Activated T-helper 1 cell treated with anti-CD3 and anti-CD28 coated beads, Interleukin-2, amount 50 U/mL, for 16 hours (primary cell): Measurements from ENCODE around the gene KDM2B.

Experiments used
- DNase-seq, 2 donors: peaks; one replicate each; pipeline ENCODE4 v3.0.0-alpha.2; 2020; ENCODE audit warnings: low read depth in 1 of 2, low spot score in 1 of 2

The KDM2B gene

DNA sequence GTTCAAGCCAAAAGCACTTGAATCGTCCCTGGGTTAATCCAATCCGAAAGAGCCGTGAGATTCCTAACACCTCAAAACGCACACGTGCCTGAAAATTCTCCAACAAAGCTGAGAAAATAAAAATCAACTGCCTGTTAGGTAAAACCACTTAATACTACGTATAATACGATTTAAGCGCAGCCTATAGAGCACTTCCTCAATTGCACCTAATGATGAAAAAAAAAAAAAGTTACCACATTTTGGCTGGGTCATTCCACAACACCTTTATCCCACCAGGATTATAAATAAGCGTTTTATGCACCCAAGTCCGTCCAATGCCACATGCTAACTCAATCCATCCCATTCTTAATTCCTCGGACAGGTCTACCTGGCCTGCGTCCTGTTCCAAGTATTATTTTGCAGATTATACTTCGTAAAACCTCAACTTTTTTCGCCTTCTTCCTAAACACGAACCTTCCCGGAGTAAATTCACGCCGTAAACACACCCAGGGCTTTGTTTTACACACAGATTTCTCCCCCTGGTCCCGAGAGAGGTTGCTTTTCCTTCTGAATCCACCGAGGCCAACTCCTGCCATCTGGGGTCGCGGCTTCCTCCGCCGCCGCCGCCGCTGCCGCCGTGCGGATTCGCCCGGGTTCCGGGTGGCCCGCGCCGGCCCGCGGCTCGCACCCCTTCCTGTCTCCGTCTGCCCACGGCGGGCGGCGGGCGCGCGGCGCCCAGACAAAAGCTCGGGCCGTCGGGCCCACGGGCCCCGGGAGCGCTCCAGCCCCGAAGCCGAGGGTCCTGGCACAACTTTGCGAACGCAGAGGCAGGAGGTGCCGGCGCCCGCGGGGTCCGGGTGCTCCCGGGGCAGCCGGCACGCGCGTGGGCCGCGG is 114.7 kb downstream of the KDM2B start:
- DNase-seq = peak in 1 of 2 donors; percentile 23

DNA sequence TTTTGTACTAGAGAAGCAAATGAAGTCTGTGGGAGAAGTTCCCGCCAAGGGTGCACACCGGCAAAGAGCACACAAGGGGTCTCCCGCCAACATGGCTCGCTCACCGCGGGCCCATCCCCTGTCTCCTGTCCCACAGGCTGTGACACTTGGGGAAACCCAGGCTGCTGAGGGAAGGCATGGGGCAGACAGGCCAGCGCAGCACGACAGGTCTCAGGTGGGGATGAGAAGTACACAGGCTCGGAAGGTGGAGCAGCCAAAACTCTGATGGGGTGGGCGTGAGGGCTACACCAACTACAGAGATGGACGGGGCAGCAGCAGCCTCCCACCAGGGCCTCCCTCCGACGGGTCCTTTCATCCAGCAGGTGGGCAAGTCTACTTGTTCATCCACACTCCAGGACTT is 116.5 kb downstream of the KDM2B start:
- no peak for DNase-seq

DNA sequence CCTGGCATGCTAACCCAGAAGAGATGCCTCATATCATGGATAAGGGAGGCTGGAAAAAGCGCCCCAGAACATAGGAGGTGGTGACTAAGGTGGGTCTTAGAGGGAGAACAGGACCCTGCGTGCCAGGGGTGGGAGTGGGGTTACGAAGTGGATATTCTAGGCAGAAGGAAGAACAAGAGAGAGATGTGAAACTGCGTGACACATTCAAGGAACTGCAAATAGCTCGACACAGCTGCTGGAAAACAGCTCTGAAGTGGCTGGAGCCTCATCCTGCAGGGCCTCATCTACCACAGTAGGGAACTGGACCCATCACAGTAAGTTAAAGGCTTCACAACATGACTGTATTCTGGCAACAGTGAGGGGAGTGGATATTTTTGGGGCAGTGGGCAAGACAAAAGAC is 119.8 kb downstream of the KDM2B start:
- DNase-seq = no peak

DNA sequence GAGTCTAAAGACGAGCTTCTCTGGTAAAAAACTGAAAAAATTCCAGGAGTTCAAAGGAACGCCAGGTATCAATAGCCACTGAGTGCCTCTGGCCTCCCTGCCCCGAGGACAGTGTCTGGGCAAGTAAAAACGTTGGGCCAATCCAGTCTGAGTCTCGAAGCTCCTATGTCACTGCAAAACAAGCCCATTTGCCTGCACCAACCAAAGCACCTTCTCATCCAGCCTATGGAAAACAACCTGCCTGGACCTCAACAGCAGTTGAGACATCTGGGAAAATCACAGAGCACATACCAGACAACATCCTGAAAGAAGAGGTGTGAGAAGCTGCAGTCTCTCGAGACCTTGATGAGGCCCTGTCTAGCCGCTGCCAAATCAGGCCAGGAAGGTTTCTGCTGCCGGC is 124.3 kb downstream of the KDM2B start:
- no peak for DNase-seq

DNA sequence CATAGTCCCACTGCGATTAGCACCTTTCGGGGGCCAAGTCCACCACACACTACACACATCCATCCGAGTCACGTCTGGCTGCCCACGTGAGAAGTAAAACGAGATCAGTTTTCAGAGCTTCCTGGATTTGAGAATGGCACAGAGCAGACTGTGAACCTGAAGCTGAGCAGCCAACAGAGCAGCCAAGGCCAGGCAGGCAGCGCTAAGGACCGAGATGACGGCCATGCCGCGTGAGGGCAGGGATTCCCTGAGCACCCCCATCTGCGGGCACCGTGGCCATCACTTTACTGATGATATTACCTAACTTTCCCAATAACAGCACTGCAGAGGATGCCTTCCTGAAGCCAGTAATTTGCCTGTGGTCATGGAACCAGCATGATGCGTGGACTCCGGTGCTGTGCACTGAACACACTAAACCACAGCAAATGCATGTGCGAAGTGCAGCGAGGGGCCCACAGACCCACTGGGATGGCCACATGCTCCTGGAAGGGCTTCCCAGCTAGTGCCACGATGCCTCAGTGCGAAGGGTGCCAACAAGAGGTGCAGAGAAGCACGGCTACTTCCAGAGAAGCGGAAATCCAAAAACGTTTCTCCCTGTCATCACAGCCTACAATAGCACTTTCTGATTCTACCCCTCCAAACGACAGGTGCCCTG is 124.9 kb downstream of the KDM2B start:
- DNase-seq = no peak

DNA sequence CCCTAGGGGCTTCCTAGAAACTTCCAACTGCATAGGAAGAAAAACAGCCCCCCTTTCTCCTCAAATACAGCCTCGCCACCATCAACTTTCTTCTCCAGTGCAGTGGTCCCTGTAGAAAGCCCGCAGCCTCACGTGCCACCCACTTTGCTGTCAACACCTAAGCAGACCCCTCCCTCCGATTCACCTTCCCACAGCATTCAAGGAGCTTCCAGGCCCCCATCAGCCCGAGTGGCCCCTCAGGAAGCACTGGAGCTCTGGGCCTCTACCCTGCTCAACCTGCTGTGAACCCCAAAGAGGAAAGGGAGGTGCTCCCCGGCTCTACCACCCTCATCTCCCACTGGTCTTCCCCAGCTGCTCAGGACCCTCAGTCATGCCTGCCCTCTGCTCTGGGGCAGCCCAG is 125.9 kb downstream of the KDM2B start:
- DNase-seq = no peak

DNA sequence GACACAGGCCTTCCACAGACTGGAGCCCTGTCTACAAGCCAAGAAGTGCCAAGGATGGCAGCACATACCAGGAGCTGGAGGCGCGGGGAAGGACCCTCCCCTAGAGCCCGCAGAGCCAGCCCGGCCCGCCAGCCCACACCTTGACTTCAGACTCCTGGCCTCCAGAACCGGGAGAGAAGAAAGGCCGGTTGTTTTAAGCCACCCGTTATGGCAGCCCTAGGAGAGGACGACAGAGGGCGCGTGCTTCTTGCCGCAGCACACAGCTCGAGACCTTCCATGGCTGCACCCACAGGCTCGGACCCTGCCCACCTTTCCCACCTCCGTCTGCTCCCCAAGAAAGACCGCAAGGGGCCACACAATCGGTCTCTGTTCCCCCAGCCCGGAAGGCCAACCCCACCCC is 127.2 kb downstream of the KDM2B start:
- no peak for DNase-seq

DNA sequence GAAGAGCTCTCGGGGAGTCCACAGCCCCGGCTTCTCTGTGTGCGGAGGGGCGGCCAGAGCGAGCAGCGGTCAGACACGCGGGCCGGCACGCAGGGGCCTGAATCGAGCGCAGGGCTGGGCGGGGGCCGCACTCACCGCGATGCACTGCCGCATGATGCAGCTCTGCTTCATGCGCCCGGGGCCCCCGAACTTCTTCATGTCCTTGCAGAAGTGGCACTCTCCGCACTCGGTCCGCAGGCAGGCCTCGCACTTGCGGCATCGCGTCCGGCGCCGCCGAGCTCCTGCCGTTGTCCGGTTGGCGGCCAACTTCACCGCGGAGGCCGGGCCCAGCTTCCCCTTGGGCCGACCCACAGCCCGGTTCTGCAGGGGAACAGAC is 127.8 kb downstream of the KDM2B start:
- no peak for DNase-seq

DNA sequence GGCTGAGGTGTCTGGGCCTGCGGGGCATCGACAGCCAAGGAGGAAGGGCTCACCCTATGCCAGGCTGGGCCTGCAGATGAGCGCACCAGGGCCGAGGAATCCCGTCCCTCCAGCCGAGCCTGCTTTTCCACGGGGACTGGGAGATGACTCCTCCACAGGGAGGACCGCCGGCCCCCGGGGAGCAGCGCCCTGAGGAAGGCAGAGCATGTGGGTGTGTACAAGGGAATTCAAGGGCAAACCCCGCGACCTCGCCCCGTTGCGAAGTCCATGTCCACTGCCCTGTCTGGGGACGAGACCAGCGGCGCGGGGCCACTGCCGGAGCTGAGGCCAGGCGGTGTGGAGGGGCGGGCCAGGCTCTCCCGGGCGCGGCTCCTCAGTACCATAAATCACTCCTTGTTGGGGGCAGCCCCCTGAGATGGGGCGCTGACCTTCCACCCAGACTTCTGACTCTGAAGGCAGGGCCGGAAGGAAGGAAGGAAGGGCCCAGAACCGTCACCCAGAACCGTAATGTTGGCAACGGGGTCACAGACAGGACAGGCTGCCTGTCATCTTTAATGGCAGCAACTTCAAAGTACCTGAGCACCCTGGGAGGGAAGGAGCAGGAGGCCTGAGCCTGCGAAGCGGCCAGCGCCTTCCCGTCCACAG is 128.4 kb downstream of the KDM2B start:
- DNase-seq = no peak

DNA sequence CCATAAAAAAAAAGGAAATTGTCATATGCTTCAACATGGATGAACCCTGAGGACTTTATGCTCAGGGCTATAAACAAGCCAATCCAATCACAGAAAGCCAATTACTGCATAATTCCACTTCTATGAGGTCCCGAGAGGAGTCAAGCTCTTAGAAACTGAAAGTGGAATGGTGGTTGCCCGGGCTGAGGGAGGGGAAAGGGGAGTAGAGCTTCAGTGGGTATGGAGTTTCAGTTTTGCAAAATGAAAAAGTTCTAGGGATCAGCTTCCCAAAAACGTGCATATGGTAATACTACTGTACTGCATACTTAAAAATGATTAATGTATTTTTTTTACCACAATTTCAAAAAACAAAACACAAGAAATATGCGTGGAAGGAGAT is 128.9 kb downstream of the KDM2B start:
- DNase-seq = no peak

DNA sequence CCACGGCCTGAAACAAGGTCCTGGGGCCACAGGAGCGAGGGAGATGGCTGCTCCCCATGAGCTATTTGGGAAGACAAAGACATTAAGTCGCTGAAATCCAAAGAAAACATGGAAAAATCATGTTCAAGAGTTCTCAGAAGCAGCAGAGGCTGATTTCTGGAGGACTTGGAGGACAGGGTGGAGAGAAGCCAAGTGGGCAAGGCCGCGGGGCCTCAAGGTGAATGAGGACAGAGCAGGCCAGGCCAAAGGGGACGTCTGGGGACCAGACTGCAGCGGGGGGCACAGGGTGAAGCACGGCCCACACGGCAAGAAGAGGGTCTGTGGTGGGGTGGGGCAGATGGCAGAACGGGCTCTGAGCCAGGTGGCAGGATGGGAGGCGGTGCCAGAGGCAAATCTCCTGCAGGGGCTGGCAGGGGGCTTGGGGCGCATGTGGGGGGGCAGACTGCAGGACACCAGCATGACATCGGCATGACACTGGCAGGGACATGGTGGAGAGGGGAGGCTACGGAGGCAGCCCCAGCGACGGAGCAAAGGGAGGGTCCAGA is 132.0 kb downstream of the KDM2B start:
- no peak for DNase-seq

DNA sequence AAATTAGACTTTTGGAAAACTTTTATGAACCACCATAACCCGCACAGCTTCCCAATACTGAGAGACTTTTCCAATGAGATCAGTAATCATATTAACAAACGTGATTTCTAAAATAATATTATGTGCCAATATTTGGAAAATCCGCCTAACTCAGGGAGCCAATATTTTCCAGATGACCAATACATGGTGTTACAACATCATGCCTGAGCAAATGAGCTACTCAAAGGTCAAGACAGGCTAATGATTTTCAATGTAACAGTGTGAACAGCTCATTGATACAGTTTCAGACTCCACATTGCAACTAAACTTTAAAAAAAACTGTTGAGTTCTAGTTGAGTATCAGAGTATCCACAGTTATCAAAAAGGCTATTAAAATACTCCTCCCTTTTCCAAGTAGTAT is 134.1 kb downstream of the KDM2B start:
- DNase-seq = no peak

DNA sequence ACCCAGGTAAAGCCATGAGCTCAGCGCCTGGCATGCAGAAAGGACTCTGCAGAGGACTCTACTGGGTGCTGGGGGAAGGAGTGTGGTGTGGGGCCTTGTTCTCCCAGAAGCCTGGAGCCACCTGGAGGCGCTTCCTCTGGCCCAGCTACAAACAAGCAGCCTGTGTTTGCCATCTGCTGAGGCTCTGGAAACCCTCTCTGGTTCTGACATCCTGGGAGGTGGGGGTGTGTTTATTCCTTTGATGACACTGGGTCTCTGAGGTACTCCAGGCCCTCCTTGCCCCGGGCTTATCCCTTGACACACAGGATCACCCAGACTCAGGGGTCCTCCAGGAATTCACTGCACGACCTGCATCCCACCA is 136.0 kb downstream of the KDM2B start:
- no peak for DNase-seq

DNA sequence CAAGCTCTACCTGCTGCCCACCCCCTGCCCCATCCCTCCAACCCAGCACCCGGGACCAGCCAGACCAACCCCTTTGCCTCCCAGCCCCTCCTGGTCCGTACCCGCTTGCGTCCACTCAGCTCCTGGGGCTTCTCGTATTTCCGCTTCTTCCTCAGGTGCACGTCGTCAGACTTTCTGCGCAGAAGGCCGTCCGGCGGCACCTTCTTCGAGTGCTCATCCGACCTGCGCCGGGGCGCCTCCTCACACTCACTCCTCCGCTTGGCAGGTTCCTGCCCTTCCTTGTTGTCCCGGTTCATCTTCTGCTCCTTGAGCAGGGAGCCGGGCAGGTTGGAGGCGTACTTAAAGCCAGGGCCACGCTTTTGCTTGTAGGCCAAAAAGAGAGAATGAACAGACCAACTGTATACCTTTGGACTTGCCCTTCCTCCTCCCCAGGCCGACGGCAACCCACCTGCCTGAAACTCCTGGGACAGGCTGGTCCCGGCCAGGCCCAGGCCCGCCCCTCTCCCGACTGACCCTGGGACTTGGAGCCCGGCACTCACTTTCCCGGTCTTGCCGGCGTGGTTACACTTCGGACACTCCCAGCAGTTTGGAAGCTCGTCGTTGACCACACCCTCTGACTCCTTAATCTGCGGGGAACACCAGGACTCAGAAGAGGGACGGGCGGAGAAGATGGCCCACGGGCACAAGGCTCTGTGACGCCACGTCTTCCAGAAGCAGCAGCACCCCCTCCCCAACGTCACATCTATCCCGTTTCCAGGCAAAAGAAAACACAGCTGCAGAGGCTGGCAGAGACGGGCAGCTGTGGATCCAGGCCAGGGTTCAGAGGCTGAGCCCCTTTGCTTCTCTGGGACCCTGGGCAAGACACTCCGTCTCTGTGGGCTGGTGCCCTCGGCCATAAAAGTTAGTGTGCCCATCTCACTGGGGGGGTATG is 136.6 kb downstream of the KDM2B start:
- no peak for DNase-seq

DNA sequence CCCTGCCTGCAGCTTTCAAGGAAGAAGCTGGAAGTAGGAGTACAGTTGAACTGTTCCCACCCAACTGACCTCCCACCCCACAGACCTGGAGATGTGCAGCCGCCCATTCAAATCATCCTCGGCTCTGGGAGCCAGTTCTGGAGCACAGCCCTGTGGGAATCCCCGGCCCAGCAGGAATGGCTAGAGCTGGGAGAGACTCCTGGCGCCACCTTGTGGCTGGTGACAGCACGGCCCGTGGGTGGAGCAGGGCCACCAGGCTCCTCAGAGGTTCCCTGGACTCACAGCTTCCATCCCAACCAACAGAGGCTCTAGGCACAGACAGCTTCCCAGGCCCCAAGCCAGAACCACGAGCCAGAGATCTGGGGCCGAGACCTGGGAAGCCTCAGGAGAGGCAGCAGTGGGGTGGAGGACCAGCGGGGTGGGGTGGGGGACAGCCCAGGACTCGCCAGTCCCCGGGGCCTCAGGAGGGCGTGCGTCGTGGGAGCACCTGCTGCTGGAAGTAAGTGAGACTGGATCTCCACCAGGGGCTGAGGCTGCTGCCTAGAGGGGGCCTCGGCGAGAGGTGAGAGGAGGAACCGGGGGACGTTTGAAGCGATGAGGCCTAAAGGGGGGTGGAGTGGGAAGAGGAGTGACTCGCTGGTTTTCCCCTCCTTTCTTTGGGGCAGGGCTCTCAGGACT is 137.5 kb downstream of the KDM2B start:
- peak; percentile 32 to 37 for DNase-seq

DNA sequence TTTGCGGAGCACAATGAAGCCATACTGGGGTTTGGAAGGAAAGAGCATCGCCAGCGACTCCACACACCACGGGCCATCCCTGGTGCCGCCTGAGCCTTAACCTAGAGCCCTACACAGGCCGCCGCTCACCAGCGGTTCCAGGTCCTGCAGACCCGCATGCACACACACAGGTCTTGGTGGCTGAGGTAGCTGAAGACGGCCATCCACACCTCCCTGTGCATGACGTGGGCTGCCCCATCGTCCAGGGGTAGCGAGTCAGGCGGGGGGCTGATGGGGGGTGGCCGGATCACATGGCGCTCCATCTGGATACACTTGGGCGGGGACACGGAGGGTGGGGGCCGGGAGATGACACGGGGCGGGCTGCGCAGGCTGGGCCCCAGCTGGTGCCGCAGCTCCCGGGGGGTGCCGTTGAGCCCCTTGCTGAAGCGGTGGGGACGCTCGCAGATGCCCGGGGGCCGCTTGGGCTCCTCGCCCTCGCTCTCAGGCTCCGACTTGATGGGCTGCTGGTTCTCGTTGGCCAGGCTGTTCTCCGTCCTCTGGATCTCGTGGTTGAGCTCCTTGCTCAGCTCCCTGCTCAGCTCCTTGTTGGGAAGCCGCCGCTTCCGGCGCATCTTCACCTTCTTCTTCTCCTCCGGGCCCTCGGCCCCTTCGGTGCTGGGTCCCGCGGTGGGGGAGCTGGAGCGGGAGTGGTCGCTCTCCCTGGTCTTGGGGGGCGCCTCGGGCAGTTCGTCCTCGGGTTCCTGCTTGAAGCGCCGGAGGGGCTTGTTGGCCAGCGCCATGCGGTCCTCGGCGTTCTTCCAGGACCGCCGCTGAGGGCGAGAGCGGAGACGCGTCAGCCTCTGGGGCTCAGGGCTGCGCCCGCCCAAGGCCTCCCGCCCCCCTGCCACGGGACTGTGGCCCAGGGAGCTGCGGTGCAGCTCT is 138.5 kb downstream of the KDM2B start:
- DNase-seq = no peak

DNA sequence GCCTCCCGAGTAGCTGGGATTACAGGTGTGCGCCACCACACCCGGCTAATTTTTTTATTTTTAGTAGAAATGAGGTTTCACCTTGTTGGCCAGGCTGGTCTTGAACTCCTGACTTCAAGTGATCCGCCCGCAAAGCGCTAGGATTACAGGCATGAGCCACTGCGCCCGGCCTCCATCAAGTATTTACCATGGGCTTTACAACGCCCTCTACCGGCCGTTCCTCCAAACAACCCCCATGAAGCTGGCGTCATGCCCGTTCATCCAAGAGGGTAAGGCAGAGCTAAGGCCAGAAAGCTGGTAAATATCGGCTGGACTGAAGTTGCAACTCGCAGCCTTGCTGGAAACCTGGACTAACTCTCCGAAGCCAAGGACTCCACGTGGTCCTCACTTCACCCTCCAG is 139.3 kb downstream of the KDM2B start:
- no peak for DNase-seq

DNA sequence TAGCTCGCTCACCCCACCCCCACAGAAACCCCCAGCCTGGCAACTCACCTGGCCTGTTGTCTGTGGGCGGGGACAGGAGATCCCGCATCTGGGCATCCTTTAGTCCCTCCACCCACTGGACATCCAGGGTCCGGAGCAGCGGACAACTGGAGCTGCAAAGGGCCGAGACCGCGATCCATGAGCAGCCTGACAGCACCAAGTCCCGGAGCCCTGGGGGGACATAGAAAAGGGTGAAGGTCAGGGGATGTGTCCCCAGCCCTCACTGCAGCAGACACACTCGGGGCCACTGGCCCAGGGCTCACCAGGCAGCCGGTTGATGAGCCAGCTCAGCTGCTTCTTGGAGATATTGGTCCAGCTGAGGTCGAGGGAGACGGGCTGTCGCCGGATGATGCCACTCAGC is 140.1 kb downstream of the KDM2B start:
- no peak for DNase-seq

DNA sequence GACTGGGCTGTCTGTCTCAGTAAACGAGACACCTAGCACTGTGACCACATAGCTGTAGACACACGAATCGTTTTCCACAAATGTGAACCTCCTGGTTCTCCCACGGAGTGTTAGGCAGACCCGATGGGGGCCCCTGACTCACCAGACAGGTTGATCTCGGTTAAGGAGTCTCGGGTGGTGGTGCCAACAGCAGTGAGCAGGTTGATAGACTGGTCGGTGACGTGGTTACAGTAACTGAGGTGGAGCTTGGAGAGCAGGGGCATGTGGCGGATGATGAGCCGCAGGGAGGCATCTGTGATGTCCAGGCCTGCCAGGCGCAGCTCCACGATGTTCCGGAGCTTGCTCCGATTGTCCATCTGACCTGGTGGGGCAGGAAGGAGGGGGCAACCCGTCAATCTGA is 141.1 kb downstream of the KDM2B start:
- DNase-seq = no peak
